ENCODE measurements around the gene C19orf44.
"Not testable (repeated sequence)": the region's sequence is repeated elsewhere in the genome, so short reads cannot be mapped to it uniquely, and the experiment has no call there.

Gene C19orf44

GRCh38 chr19:16470541-16470910 is 25.7 kb upstream of the C19orf44 start:
- DNase-seq, result no peak

GRCh38 chr19:16470911-16471811 is 25.0 kb upstream of the C19orf44 start:
- DNase-seq, result no peak

- DNase-seq, result not testable (repeated sequence)
Measured at GRCh38 chr19:16472559-16472899, 23.7 kb upstream of the C19orf44 start.

GRCh38 chr19:16472992-16473391 is 23.2 kb upstream of the C19orf44 start:
- DNase-seq, result no peak

- no peak for DNase-seq
Measured at GRCh38 chr19:16473875-16474392, 22.3 kb upstream of the C19orf44 start.

GRCh38 chr19:16476401-16476800 is 19.8 kb upstream of the C19orf44 start:
- no peak for DNase-seq

- DNase-seq, result no peak
Measured at GRCh38 chr19:16477311-16477710, 18.9 kb upstream of the C19orf44 start.

- no peak for DNase-seq
Measured at GRCh38 chr19:16482745-16483144, 13.4 kb upstream of the C19orf44 start.

GRCh38 chr19:16486476-16486875 is 9.7 kb upstream of the C19orf44 start:
- DNase-seq, result not testable (repeated sequence)

- no peak for DNase-seq
Measured at GRCh38 chr19:16496613-16496983, 404 bp downstream of the C19orf44 start.

GRCh38 chr19:16497042-16497441 is 848 bp downstream of the C19orf44 start:
- DNase-seq, result no peak

GRCh38 chr19:16497837-16498236 is 1.6 kb downstream of the C19orf44 start:
- DNase-seq, result no peak

GRCh38 chr19:16504271-16504670 is 8.1 kb downstream of the C19orf44 start:
- no peak for DNase-seq

- not testable (repeated sequence) for DNase-seq
Measured at GRCh38 chr19:16506161-16506560, 10.0 kb downstream of the C19orf44 start.

GRCh38 chr19:16506961-16507360 is 10.8 kb downstream of the C19orf44 start:
- DNase-seq, result no peak

- no peak for DNase-seq
Measured at GRCh38 chr19:16508546-16508945, 12.4 kb downstream of the C19orf44 start.

GRCh38 chr19:16509141-16510061 is 13.2 kb downstream of the C19orf44 start:
- no peak for DNase-seq

GRCh38 chr19:16512611-16513010 is 16.4 kb downstream of the C19orf44 start:
- DNase-seq, result not testable (repeated sequence)

GRCh38 chr19:16514383-16515019 is 18.3 kb downstream of the C19orf44 start:
- no peak for DNase-seq

GRCh38 chr19:16516381-16516780 is 20.2 kb downstream of the C19orf44 start:
- DNase-seq, result no peak

GRCh38 chr19:16516923-16517610 is 20.9 kb downstream of the C19orf44 start:
- no peak for DNase-seq

GRCh38 chr19:16518061-16518460 is 21.9 kb downstream of the C19orf44 start:
- no peak for DNase-seq

Data from activated CD4-positive, CD25-positive, alpha-beta regulatory T cell treated with anti-CD3 and anti-CD28 coated beads, Interleukin-2, amount 50 U/mL, for 72 hours (primary cell).